HG02973 (cell line): ENCODE data around the gene CAPN3.
"Not testable (repeated sequence)": the region's sequence is repeated elsewhere in the genome, so short reads cannot be mapped to it uniquely, and the experiment has no call there.

Experiments used
- ATAC-seq: cut with Tn5 transposase; IDR thresholded peaks from one replicate; pipeline ENCODE4 v1.9.1; 2021; ENCODE audit warnings: moderate library complexity; ENCODE audit not compliant: unreplicated experiment

The CAPN3 gene

DNA sequence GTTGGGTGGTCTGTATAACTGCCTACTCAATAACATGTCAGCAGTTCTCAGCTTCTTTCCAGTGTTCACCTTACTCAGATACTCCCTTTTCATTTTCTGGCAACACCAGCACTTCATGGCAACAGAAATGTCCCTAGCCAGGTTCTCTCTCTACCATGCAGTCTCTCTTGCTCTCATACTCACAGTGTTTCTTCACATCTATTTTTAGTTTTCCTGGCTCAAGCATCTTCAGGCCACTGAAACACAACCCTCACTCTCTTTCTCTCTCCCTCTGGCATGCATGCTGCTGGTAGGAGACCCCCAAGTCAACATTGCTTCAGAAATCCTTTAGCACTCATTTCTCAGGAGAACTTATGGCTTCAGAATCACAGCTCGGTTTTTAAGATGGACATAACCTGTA, at the start of gene CAPN3:
Gene CAPN3 (plus strand): TSS at position 253 of the 400 bp plus-strand sequence. CDS start 305 bp downstream, outside the sequence.
- no peak for ATAC-seq

DNA sequence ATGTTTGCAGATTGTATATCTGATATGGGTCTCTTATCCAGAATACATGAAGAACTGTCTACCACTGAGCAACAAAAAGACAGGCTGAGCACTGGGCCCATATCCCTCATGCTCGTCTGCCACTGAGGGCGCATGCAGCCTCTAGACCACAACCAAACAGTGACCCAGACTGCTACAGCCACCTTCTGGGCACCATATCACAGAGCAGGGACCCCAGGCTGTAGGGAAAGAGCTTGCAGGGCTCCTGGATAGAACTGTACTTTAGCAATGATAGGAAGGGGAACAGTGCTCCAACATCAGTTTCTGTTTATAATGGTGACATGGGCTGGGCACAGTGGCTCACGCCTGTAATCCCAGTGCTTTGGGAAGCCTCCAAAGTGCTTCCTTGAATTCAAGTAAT, 45.8 kb upstream of the CAPN3 start:
- no peak for ATAC-seq

- ATAC-seq: no peak
Measured at GRCh38 chr15:42314818-42315217, 44.5 kb upstream of the CAPN3 start.

- ATAC-seq: no peak
Measured at GRCh38 chr15:42315521-42315920, 43.8 kb upstream of the CAPN3 start.

DNA sequence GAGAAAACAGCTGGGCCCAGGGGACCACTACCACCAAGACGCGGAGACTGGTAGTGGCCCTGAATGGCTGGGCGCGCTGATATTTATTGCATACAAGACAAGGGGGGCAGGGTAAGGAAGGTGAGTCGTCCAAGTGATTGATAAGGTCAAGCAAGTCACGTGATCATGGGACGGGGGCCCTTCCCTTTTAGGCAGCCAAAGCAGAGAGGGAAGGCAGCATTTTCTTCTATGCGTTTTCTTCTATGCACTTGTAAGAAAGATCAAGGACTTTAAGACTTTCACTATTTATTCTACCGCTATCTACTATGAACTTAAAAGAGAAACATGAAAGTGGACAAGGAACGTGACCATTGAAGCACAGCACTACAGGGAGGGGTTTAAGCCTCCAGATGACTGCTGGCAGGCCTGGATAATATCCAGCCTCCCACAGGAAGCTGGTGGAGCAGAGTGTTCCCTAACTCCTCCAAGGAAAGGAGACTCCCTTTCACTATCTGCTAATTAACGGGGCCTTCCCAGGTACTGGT, 43.0 kb upstream of the CAPN3 start:
- ATAC-seq: not testable (repeated sequence)

DNA sequence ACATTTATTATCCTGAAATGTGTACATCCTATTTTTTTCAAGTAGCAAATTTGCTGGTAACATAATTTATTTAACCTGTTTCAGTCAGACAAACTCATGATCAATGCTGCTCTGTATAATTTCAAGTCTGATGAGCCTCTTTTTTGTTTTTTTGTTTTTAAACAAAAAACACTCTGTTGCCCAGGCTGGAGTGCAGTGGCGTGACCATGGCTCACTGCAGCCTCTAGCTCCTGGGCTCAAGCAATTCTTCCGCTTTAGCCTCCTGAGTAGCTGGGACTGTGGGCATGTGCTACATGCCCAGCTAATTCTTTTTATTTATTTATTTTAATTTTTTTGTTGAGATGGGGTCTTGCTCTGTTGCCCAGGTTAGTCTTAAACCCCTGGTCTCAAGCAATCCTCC, 40.1 kb upstream of the CAPN3 start:
- ATAC-seq: no peak

DNA sequence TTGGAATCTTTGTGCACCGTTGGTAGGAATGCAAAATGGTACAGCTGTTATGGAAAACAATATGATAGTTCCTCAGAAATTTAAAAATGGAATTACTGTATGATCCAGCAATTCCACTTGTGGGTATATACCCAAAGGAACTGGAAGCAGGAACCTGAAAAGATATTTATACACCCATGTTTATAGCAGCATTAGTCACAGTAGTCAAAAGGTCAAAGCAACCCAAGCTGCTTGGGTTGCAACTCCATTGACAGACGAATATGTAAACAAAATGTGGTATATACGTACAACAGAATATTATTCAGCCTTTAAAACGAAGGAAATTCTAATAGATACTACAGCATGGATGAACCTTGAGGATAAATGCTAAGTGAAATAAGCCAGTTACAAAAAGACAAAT, 35.0 kb upstream of the CAPN3 start:
- ATAC-seq: no peak

- ATAC-seq: no peak
Measured at GRCh38 chr15:42329161-42329560, 30.1 kb upstream of the CAPN3 start.

DNA sequence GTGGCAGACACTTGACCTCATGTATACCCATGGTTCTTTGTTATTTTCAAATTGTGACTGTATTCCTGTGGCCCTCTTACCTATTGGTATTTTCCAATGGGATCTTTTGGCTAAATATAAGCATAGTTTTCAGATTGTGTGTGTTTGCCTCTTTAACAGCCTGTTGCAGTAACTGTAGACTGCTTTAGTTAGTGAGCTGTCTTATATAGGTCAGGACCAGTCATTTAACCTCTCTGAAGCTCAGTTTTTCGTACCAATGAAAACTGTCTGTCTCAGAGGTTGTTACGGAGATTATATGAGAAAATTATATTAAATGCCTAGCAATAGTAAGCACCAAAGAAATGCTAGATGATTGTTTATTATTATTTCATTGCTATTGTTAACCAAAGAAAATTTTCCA, 29.3 kb upstream of the CAPN3 start:
- no peak for ATAC-seq

- ATAC-seq: no peak
Measured at GRCh38 chr15:42331235-42331634, 28.1 kb upstream of the CAPN3 start.

GRCh38 chr15:42332331-42332730, 27.0 kb upstream of the CAPN3 start:
- no peak for ATAC-seq

DNA sequence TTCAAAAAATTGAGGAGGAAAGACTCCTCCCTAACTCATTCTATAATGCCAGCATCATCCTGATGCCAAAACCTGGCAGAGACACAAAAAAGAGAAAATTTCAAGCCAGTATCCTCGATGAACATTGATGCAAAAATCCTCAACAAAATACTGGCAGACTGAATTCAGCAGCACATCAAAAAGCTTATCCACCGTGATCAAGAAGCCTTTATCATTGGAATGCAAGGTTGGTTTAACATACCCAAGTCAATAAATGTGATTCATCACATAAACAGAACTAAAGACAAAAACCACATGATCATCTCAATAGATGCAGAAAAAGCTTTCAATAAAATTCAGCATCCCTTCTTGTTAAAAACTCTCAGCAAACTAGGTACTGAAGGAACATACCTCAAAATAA, 24.2 kb upstream of the CAPN3 start:
- ATAC-seq: no peak

DNA sequence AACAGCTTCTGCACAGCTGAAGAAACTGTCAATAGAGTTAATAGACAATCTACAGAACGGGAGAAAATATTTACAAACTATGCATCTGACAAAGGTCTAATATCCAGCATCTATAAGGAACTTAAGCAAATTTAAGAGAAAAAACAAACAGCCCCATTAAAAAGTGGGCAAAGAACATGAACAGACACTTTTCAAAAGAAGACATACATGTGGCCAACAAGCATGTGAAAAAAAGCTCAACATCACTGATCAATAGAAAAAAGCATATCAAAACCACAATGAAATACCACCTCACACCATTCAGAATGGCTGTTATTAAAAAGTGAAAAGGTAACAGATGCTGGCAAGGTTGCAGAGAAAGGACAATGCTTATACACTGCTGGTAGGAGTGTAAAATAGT, 22.7 kb upstream of the CAPN3 start:
- ATAC-seq: not testable (repeated sequence)

- not testable (repeated sequence) for ATAC-seq
Measured at GRCh38 chr15:42337104-42337503, 22.2 kb upstream of the CAPN3 start.

GRCh38 chr15:42338500-42338899, 20.8 kb upstream of the CAPN3 start:
- ATAC-seq: no peak

GRCh38 chr15:42343596-42344232, 15.6 kb upstream of the CAPN3 start:
- no peak for ATAC-seq

DNA sequence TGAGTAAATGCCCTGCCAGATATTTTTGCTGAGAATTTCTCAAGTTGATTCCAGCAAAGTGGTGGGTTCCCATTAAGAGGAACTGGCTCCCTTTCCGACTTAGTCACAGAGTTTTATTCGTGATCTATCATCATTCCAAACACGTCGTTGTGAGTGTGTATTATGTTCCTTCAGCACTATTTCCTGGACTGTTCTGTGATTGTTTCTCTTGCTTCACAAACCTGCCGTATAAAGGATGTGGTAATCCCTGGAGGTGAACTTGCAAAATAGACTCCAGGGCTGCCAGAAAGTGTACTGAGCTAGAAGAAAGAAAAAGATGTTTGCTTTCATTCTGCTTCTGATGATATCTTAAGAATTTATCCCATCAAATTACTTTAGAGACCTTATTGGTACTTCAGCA, 14.5 kb upstream of the CAPN3 start:
- no peak for ATAC-seq

GRCh38 chr15:42345504-42345903, 13.8 kb upstream of the CAPN3 start:
- ATAC-seq: no peak

DNA sequence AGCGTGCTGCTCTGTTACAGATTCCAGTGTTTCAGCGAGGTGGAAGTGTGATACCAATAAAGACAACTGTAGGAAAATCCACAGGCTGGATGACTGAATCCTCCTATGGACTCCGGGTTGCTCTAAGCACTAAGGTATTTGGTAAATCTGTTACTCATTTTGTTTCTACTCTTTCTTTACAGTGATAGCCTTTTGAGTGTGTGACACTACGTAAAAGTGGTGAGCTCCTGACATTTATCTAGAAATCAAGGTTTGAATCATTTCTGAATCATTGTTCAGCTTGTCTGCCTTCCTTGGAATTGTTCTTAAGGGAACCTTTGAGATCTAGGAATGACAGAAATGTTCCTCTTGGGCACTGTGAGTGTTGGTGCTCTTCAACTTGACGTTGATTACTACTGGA, 11.2 kb upstream of the CAPN3 start:
- ATAC-seq: no peak

DNA sequence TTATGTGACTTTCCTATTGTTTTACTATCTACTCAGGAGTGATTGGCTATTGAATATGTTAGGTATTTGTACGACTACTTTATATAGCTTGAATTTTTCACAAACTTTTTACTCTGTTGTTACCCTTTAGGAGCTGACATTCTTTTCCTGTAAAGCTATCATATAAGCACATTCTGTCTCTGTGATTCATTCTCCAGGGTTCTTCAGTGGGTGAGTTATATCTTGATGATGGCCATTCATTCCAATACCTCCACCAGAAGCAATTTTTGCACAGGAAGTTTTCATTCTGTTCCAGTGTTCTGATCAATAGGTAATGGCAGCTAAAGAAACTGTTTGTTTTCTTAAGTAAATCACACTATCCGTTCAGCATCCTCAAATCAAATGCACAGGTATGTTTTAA, 10.1 kb upstream of the CAPN3 start:
- no peak for ATAC-seq

DNA sequence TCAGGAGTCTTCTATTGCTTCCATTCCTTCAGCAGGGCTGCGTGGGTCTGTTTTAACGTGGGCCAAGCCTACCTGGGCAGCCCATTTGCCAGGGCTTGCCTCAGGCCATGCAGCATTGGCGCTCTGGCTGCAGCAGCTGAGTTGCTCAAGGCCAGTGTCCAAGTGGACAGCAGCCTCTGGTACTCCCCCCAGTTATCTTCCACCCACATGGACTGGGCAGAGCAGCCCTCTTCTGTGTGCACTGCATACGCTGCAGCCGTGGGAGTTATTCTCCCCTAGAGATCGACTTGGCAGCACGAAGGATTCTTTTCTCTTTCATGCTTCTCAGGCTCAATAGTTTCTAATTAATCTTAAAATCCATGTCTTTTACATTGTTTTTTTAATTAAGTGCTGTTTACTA, 6.9 kb upstream of the CAPN3 start:
- ATAC-seq: no peak

GRCh38 chr15:42353061-42353460, 6.2 kb upstream of the CAPN3 start:
- no peak for ATAC-seq

- no peak for ATAC-seq
Measured at GRCh38 chr15:42354824-42355223, 4.5 kb upstream of the CAPN3 start.
